Naive thymus-derived CD4-positive, alpha-beta T cell (primary cell): Measurements from ENCODE around the gene RNGTT. TPM values are rescaled to one million over a fixed set of nuclear protein-coding genes. Genes with fewer than 3 reads are reported as not detected.

Source experiments
- ATAC-seq: fragments of 150-1000 bp; cut with Tn5 transposase; 2 replicates; pipeline ENCODE4 v1.10.0; 2021; ENCODE audit warnings: mild to moderate bottlenecking, moderate library complexity
- CTCF ChIA-PET: fragments of 350-600 bp; sonication (Branson Sonifier 250); formaldehyde crosslinking; loops from one replicate; lab custom pipeline; 2021; ENCODE audit warnings: antibody characterized with exemption; lab: Charles Lee
- POLR2A ChIA-PET: fragments of 350-600 bp; sonication (Branson Sonifier 250); formaldehyde crosslinking; loops from one replicate; lab custom pipeline; 2021; ENCODE audit warnings: antibody characterized with exemption, inconsistent platforms; lab: Charles Lee
- DNase-seq, 9 donors: peaks; one replicate each; pipeline versions ENCODE4 v3.0.0 to v3.0.0-alpha.2; 2020 to 2022; ENCODE audit warnings: mixed read lengths in 1 of 9
- H3K27ac ChIP-seq: one replicate; pipeline ENCODE4 v1.7.0; 2013; ENCODE audit warnings: mild to moderate bottlenecking, low read depth, low read length, moderate library complexity
- H3K27me3 ChIP-seq, 2 donors: one replicate each; pipeline ENCODE4 v1.7.0; 2013; ENCODE audit warnings: low read length in 2 of 2, mild to moderate bottlenecking in 2 of 2, moderate library complexity in 2 of 2; ENCODE audit not compliant: control insufficient read depth in 2 of 2, insufficient read depth in 2 of 2
- H3K36me3 ChIP-seq, 3 experiments: 1 replicate in 2 of 3; 2 replicates in 1 of 3; pipeline ENCODE4 v1.7.0; 2013; ENCODE audit warnings: low read length in 3 of 3, mild to moderate bottlenecking in 3 of 3, moderate library complexity in 1 of 3; ENCODE audit not compliant: insufficient read depth in 3 of 3, control insufficient read depth in 2 of 3
- H3K4me1 ChIP-seq, 2 donors: one replicate each; pipeline ENCODE4 v1.7.0; 2013; ENCODE audit warnings: low read length in 2 of 2, mild to moderate bottlenecking in 2 of 2, moderate library complexity in 1 of 2; ENCODE audit not compliant: control insufficient read depth in 2 of 2, insufficient read depth in 2 of 2
- H3K4me3 ChIP-seq: 2 replicates; pipeline ENCODE4 v1.7.0; 2013; ENCODE audit warnings: mild to moderate bottlenecking, low read length
- H3K9me3 ChIP-seq, 3 experiments: 1 replicate in 2 of 3; 2 replicates in 1 of 3; pipeline ENCODE4 v1.7.0; 2013; ENCODE audit warnings: low read length in 3 of 3; ENCODE audit not compliant: control insufficient read depth in 2 of 3
- H3K27ac Mint-ChIP-seq, 9 donors: one replicate each; pipeline ENCODE4 v1.8.0; 2020 to 2022; ENCODE audit warnings: mixed read lengths in 9 of 9, mild to moderate bottlenecking in 8 of 9, moderate library complexity in 5 of 9, inconsistent platforms in 2 of 9
- H3K27me3 Mint-ChIP-seq, 5 donors: one replicate each; pipeline ENCODE4 v1.8.0; 2021 to 2022; ENCODE audit warnings: mixed read lengths in 5 of 5, mild to moderate bottlenecking in 1 of 5
- H3K36me3 Mint-ChIP-seq, 5 donors: one replicate each; pipeline ENCODE4 v1.8.0; 2020 to 2022; ENCODE audit warnings: mixed read lengths in 5 of 5, mild to moderate bottlenecking in 3 of 5, inconsistent platforms in 1 of 5
- H3K4me1 Mint-ChIP-seq, 7 donors: one replicate each; pipeline ENCODE4 v1.8.0; 2020 to 2022; ENCODE audit warnings: mixed read lengths in 7 of 7, mild to moderate bottlenecking in 3 of 7, inconsistent platforms in 1 of 7
- H3K4me3 Mint-ChIP-seq, 10 donors: one replicate each; pipeline ENCODE4 v1.8.0; 2020 to 2022; ENCODE audit warnings: mild to moderate bottlenecking in 10 of 10, mixed read lengths in 10 of 10, moderate library complexity in 6 of 10, inconsistent platforms in 2 of 10
- H3K9me3 Mint-ChIP-seq, 11 donors: one replicate each; pipeline ENCODE4 v1.8.0; 2020 to 2022; ENCODE audit warnings: mixed read lengths in 11 of 11, mild to moderate bottlenecking in 4 of 11, inconsistent platforms in 1 of 11, moderate library complexity in 1 of 11
- intact Hi-C, 2 donors: fragments of 100-400 bp; cut with micrococcal nuclease; formaldehyde crosslinking; loops; one replicate each; pipeline ENCODE4 v1.15.1; 2023
- polyA plus RNA-seq, 2 donors: library from polyadenylated mRNA; unstranded; fragments of 300-500 nt; fragmentation: Illumina TruSeq; gene quantifications; one replicate each; pipeline ENCODE4 v1.2.3, GENCODE V29; 2021
- total RNA-seq, 6 experiments: library from RNA in 5 of 6; stranded (reverse) in 5 of 6; gene quantifications; 1 replicate in 5 of 6; 2 replicates in 1 of 6; pipeline ENCODE4 v1.2.3 and lab custom pipeline; 2021 to 2026

Gene RNGTT
- total and polyA plus RNA-seq, 7 experiments from 2014 or later = 15.4 to 26.5 (median 19.3) TPM

- no peaks in the 10 kb centered on the region for H3K9me3 ChIP-seq
- H3K27ac Mint-ChIP-seq = peak overlapping the region in 2 of 9 donors; percentile 42 to 51
- H3K36me3 Mint-ChIP-seq = peaks cover 0 to 13% (median 6%) of the 10 kb centered on the region in 5 donors
- ChIA-PET POLR2A (no interaction called here), CTCF (interaction anchor here (1.2 kb wide), 1 partner anchor 406 kb away, joined by 3 read pairs; no protein-coding TSS in a partner anchor)
- intact Hi-C loops = no loop called here
- peak overlapping the region in 4 of 10 donors; percentile 8 to 48 (median 26) for H3K4me3 Mint-ChIP-seq
- DNase-seq (no peak), ATAC-seq (no peak)
- H3K4me1 ChIP-seq = peaks cover 9 to 18% of the 10 kb centered on the region in 2 donors
- H3K9me3 Mint-ChIP-seq = peaks cover 0 to 39% (median 13%) of the 10 kb centered on the region in 11 donors
- H3K27ac ChIP-seq = no peak overlapping the region
- H3K4me1 Mint-ChIP-seq = peaks cover 11 to 40% (median 37%) of the 10 kb centered on the region in 7 donors
- H3K36me3 ChIP-seq = peaks cover 0 to 6% (median 0%) of the 10 kb centered on the region in 3 experiments
- H3K27me3 ChIP-seq = no peaks in the 10 kb centered on the region
- peaks cover 0 to 2% (median 0%) of the 10 kb centered on the region in 5 donors for H3K27me3 Mint-ChIP-seq
- H3K4me3 ChIP-seq = no peak overlapping the region
Observed at GRCh38 chr6:88965691-88966090, 2.3 kb upstream of the RNGTT start.

DNA sequence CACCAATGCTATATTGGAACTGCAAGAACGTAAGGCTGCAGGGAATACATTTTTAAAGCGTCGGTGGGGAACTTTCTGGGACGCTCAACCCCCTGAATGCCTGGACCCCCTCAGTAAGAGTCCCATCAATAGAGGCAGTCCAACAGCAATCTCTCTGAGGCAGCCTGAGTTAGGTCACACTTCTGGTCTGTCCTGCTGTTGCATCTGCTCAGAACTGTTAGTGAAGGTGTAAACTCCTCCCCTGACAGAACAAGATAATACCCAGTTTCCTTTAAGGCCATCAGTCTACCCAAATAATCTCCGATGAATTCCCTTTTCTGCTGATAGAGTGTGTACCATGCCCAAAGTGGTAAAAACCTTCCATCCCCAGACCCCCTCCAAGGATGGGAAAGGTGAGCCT lies 1.1 kb upstream of the RNGTT start:
- CTCF ChIA-PET = interaction anchor here (1.5 kb wide), 1 partner anchor 18 kb away, joined by 3 read pairs; no protein-coding TSS in a partner anchor
- intact Hi-C loops = loop anchor here (5.0 kb wide), 3 partner anchors 1557 to 1807 kb away; partner anchors contain the start of genes CFAP206 (in 1 of the 2), MAP3K7 (in 1 of the 2) and ZNF292 (in 1 of the 2)
- H3K27ac ChIP-seq = no peak overlapping the region
- no peaks in the 10 kb centered on the region for H3K9me3 ChIP-seq
- ATAC-seq = no peak
- POLR2A ChIA-PET = interaction anchor here (1.1 to 4.0 kb wide), 4 partner anchors 115 to 1622 kb away, joined by 3 to 58 read pairs (median 5); partner anchors contain the start of genes MAP3K7, PNRC1 and UBE2J1
- peak overlapping the region; percentile 82 for H3K4me3 ChIP-seq
- Mint-ChIP-seq H3K4me3 (peak overlapping the region; percentile 76 to 99 (median 96)), H3K4me1 (peaks cover 18 to 51% (median 46%) of the 10 kb centered on the region in 7 donors), H3K27me3 (peaks cover 0 to 2% (median 0%) of the 10 kb centered on the region in 5 donors), H3K9me3 (peaks cover 0 to 35% (median 14%) of the 10 kb centered on the region in 11 donors), H3K27ac (peak overlapping the region in 2 of 9 donors; percentile 41 to 53), H3K36me3 (peaks cover 4 to 18% (median 6%) of the 10 kb centered on the region in 5 donors)
- DNase-seq = no peak
- H3K4me1 ChIP-seq = peaks cover 9 to 18% of the 10 kb centered on the region in 2 donors
- H3K27me3 ChIP-seq = no peaks in the 10 kb centered on the region
- H3K36me3 ChIP-seq = peaks cover 0 to 6% (median 0%) of the 10 kb centered on the region in 3 experiments

DNA sequence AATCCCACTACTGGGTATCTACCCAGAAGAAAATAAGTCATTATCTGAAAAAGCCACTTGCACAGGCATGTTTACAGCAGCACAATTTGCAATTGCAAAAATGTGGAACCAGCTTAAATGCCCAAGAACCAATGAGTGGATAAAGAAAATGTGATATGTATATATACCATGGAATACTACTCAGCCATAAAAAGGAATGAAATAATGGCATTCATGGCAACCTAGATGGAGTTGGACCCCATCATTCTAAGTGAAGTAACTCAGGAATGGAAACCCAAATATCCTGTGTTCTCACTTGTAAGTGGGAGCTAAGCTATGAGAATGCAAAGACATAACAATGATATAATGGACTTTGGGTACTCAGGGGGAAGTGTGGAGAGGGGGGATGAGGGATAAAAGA lies 4.6 kb downstream of the RNGTT start:
- ATAC-seq (no peak), DNase-seq (no peak)
- H3K36me3 Mint-ChIP-seq = peaks cover 3 to 46% (median 35%) of the 10 kb centered on the region in 5 donors
- ChIA-PET CTCF (no interaction called here), POLR2A (no interaction called here)
- peak overlapping the region in 1 of 9 donors; percentile 26 for H3K27ac Mint-ChIP-seq
- H3K27me3 Mint-ChIP-seq = no peaks in the 10 kb centered on the region
- Histone ChIP-seq H3K4me3 (no peak overlapping the region), H3K27ac (no peak overlapping the region), H3K36me3 (peaks cover 0 to 6% (median 0%) of the 10 kb centered on the region in 3 experiments), H3K9me3 (no peaks in the 10 kb centered on the region), H3K27me3 (no peaks in the 10 kb centered on the region), H3K4me1 (peaks cover 9% of the 10 kb centered on the region in 2 donors)
- peaks cover 38 to 70% (median 68%) of the 10 kb centered on the region in 7 donors for H3K4me1 Mint-ChIP-seq
- H3K9me3 Mint-ChIP-seq = peaks cover 0 to 22% (median 9%) of the 10 kb centered on the region in 11 donors
- no peak overlapping the region for H3K4me3 Mint-ChIP-seq
- intact Hi-C loops = no loop called here

DNA sequence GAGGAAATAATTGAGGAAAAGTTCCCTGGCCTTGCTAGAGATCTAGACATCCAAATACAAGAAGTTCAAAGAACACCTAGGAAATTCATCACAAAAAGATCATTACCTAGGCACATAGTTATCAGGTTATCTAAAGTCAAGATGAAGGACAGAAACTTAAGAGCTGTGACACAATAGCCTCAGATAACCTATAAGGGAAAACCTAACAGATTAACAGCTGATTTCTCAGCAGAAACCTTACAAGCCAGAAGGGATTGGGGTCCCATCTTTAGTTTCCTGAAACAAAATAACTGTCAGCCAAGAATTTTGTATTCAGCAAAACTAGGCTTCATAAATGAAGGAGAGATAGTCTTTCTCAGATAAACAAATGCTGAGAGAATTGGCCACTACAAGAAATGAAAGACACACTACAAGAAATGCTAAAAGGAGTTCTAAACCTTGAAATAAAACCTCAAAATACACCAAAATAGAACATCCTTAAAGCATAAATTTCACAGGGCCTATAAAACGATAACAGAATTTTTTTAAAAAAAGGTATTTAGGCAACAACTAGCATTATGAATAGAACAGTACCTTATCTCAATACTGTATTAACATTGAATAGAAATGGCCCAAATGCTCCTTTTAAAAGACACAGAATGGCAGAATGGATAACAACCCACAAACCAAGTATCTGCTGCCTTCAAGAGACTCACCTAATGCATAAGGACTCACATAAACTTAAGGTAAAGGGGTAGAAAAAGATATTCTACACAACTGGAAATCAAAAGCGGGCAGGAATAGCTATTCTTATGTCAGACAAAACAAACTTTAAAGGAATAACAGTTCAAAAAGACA lies 9.7 kb downstream of the RNGTT start:
- POLR2A ChIA-PET = no interaction called here
- no peak overlapping the region for H3K4me3 ChIP-seq
- CTCF ChIA-PET = no interaction called here
- peaks cover 13 to 76% (median 66%) of the 10 kb centered on the region in 5 donors for H3K36me3 Mint-ChIP-seq
- H3K4me1 Mint-ChIP-seq = peaks cover 20 to 69% (median 47%) of the 10 kb centered on the region in 7 donors
- peaks cover 0 to 4% of the 10 kb centered on the region in 2 donors for H3K4me1 ChIP-seq
- no peak overlapping the region for H3K27ac ChIP-seq
- no peaks in the 10 kb centered on the region for H3K27me3 ChIP-seq
- H3K27ac Mint-ChIP-seq = no peak overlapping the region
- no peaks in the 10 kb centered on the region for H3K27me3 Mint-ChIP-seq
- DNase-seq (no peak), ATAC-seq (no peak)
- no peaks in the 10 kb centered on the region for H3K36me3 ChIP-seq
- peaks cover 0 to 6% (median 0%) of the 10 kb centered on the region in 3 experiments for H3K9me3 ChIP-seq
- peaks cover 0 to 39% (median 23%) of the 10 kb centered on the region in 11 donors for H3K9me3 Mint-ChIP-seq
- intact Hi-C loops = no loop called here
- no peak overlapping the region for H3K4me3 Mint-ChIP-seq

DNA sequence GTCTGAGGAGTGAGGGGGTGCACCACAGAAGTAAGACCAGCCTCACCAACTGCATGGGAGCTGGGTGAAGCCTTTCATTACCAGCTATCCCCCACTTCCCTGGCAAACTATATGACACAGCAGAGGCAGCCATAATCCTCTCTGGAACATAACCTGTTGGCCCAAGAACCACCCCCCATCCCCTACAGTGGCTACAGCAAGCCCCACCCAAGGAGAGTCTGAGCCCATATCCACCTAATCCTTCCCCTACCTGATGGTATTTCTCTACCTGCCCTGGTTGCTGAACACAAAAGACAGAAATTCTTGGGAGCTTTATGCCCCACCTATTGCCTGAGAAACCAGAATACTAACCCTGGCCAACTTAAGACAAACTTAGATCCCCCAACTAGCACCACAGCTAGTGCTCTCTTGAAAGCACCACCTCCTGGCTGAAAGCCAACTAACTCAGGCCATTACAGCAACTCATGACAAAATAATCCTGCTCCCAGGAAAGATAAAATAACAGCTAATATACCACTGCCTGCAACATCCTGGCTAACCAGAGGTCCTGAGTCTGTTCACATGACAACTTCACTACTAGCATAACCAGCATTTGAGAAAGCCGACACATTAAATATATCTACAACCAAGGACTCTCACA lies 11.2 kb downstream of the RNGTT start:
- no peak for ATAC-seq
- CTCF ChIA-PET = interaction anchor here (0.5 kb wide), 1 partner anchor 133 kb away, joined by 3 read pairs; no protein-coding TSS in a partner anchor
- H3K4me3 Mint-ChIP-seq = peak overlapping the region in 1 of 10 donors; percentile 58
- peaks cover 13 to 64% (median 57%) of the 10 kb centered on the region in 5 donors for H3K36me3 Mint-ChIP-seq
- intact Hi-C loops = no loop called here
- H3K36me3 ChIP-seq = no peaks in the 10 kb centered on the region
- H3K27me3 ChIP-seq = no peaks in the 10 kb centered on the region
- no peak overlapping the region for H3K27ac ChIP-seq
- POLR2A ChIA-PET = interaction anchor here (0.7 kb wide), 1 partner anchor 11 kb away, joined by 3 read pairs; the partner anchor contains the start of gene RNGTT
- H3K4me1 Mint-ChIP-seq = peaks cover 7 to 55% (median 33%) of the 10 kb centered on the region in 7 donors
- no peaks in the 10 kb centered on the region for H3K27me3 Mint-ChIP-seq
- H3K27ac Mint-ChIP-seq = no peak overlapping the region
- no peak for DNase-seq
- peaks cover 0 to 6% (median 0%) of the 10 kb centered on the region in 3 experiments for H3K9me3 ChIP-seq
- H3K4me3 ChIP-seq = no peak overlapping the region
- peaks cover 0 to 4% of the 10 kb centered on the region in 2 donors for H3K4me1 ChIP-seq
- H3K9me3 Mint-ChIP-seq = peaks cover 0 to 39% (median 23%) of the 10 kb centered on the region in 11 donors

DNA sequence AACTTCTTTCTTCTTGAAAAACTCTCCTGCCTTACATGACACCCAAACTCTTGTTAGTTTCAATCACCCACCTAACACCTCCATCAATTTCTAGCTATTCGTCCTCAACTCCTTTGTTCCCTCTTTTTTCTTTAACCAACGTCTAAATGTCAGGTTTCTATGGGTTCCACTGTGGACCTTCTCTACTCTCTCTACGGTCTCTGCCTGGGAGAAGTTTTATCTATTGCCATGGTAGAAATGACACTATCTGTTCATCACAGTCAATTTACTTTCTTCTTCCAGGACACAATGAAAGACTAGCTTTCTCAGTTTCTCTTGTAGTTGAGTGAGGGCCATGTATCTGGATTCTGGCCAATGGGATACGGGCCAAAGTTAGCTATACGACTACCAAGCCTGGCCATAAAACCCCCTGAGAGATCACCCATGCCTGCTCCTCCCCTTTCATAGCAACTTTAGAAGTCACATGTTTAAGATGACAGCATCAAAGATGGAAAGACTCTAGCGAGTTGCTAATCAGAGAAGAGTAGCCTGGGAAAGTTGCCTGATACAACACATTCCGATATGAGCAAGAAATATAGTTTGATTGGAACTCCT lies 17.9 kb downstream of the RNGTT start:
- CTCF ChIA-PET = no interaction called here
- peaks cover 0 to 17% (median 13%) of the 10 kb centered on the region in 5 donors for H3K36me3 Mint-ChIP-seq
- POLR2A ChIA-PET = no interaction called here
- no peaks in the 10 kb centered on the region for H3K27me3 Mint-ChIP-seq
- no peak for ATAC-seq
- intact Hi-C loops = no loop called here
- Histone ChIP-seq H3K4me3 (no peak overlapping the region), H3K27ac (no peak overlapping the region), H3K36me3 (peaks cover 0 to 1% (median 0%) of the 10 kb centered on the region in 3 experiments), H3K27me3 (no peaks in the 10 kb centered on the region), H3K4me1 (no peaks in the 10 kb centered on the region), H3K9me3 (no peaks in the 10 kb centered on the region)
- DNase-seq = no peak
- no peak overlapping the region for H3K27ac Mint-ChIP-seq
- H3K9me3 Mint-ChIP-seq = peaks cover 0 to 4% (median 0%) of the 10 kb centered on the region in 11 donors
- H3K4me1 Mint-ChIP-seq = peaks cover 0 to 16% (median 9%) of the 10 kb centered on the region in 7 donors
- H3K4me3 Mint-ChIP-seq = no peak overlapping the region
